Peyer's patch (tissue), 4 donors: Measurements from ENCODE around the gene TIAM1.

Experiments
- CTCF ChIP-seq, 6 experiments: fragments of 450-650 bp in 4 of 6; fragments of 200-600 bp in 2 of 6; sonication (generic) in 1 of 6; IDR thresholded peaks; one replicate each; pipeline ENCODE4 v1.5.1; 2017 to 2019; ENCODE audit warnings: antibody characterized with exemption in 6 of 6, mild to moderate bottlenecking in 3 of 6, moderate library complexity in 1 of 6
- POLR2A ChIP-seq, 2 donors: fragments of 450-650 bp; IDR thresholded peaks; one replicate each; pipeline ENCODE4 v1.5.1; 2017; ENCODE audit warnings: antibody characterized with exemption in 2 of 2, mild to moderate bottlenecking in 2 of 2, moderate library complexity in 2 of 2

- TF ChIP-seq POLR2A (IDR thresholded peaks at IDR 0.05) (no peak), CTCF (IDR thresholded peaks at IDR 0.05) (no peak)
Measured at GRCh38 chr21:31370893-31371544, 27.0 kb upstream of the TIAM1 start.
